Measurements from ENCODE around the gene ISOC1.
A peak's percentile ranks its signal among the peaks of the same experiment; 100 is the strongest.

Gene ISOC1

DNA sequence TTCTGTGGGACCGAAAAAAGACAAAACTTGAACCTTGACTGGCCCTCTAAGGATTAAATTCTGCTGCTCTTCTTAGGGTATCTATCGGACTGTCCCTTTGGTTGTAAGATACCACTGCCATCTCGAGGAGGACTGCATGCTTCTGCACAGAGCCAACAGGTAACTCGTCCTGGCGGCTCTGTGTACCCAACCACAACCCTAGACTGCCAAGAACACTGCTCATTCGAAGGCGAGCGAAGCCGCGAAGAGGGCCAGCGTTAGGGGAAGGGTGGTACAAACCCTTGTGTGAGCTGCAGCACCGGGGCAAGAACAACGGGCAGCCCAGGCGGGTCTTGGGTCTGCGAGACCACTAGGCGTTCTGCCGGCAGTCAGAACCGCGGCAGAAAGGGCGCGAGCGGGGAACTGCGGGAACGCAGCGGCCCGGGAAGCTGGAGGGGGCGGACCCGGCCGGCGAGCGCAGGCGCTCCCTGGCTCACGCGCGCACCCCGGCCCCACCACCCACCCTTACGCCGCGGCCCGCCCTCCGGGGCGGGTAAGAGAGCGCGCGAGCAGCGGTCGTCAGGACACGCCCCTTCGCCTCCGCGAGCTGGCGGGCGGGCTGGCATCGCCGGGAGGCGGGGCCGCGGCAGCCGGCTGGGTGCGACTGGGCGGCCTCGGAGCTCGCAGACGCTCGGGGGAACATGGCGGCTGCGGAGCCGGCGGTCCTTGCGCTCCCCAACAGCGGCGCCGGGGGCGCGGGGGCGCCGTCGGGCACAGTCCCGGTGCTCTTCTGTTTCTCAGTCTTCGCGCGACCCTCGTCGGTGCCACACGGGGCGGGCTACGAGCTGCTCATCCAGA, at the start of gene ISOC1:
Gene ISOC1, plus strand, starts transcription at position 663 of the 837 bp plus-strand sequence. Its CDS starts 18 bp downstream, at position 681.
- H3K4me3 ChIP-seq (ENCODE audit: low read depth, low read length), result peak within 1 kb of the TSS; percentile 83
- TF ChIP-seq, protein P1, sequence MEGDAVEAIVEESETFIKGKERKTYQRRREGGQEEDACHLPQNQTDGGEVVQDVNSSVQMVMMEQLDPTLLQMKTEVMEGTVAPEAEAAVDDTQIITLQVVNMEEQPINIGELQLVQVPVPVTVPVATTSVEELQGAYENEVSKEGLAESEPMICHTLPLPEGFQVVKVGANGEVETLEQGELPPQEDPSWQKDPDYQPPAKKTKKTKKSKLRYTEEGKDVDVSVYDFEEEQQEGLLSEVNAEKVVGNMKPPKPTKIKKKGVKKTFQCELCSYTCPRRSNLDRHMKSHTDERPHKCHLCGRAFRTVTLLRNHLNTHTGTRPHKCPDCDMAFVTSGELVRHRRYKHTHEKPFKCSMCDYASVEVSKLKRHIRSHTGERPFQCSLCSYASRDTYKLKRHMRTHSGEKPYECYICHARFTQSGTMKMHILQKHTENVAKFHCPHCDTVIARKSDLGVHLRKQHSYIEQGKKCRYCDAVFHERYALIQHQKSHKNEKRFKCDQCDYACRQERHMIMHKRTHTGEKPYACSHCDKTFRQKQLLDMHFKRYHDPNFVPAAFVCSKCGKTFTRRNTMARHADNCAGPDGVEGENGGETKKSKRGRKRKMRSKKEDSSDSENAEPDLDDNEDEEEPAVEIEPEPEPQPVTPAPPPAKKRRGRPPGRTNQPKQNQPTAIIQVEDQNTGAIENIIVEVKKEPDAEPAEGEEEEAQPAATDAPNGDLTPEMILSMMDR (IDR thresholded peaks at IDR 0.05; ENCODE audit: insufficient read depth, low read depth, low read length, missing control alignments), result no peak
- peak; percentile 94 for DNase-seq (ENCODE audit: low read depth)

DNA sequence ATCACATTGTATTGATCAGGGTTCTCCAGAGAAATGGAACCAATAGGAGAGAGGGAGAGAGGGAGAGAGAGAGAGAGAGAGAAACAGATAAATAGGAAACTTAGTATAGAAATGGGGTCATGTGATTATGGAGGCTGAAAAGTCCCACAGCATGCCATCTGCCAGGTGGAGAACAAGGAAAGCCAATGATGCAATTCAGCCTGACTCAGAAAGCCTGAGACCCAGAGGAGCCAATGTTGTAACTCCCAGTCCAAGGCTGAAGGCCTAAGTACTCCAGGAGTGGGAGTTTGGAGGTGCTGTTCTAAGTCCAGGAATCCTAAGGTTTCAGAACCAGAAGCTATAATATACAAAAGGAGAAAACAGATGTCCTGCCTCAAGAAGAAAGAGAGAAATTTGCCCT, 48.4 kb upstream of the ISOC1 start:
- TF ChIP-seq, protein P1 (IDR thresholded peaks at IDR 0.05; ENCODE audit: insufficient read depth, low read depth, low read length, missing control alignments), result no peak
- no peak for DNase-seq (ENCODE audit: low read depth)
- no peak overlapping the region for H3K4me3 ChIP-seq (ENCODE audit: low read depth, low read length)

DNA sequence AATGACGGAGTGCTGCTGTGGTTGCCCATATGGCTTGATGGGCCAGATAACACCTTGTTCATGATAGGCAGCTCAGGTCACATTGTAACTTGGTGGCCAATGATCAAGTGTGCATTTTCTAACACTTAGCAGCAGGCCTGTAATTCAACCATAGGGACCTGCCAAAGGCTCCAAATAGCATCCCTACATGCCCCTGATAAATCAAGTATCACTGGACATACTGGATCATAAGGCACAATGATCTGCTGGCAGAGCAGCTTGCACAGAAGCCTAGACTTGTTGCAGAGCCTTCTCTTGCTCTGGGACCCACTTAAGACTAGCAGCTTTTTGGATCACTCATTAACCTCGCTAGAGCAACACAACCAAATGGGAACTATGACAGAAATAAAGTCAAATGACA, 46.0 kb upstream of the ISOC1 start:
- DNase-seq (ENCODE audit: low read depth), result no peak
- TF ChIP-seq, protein P1 (IDR thresholded peaks at IDR 0.05; ENCODE audit: insufficient read depth, low read depth, low read length, missing control alignments), result no peak
- no peak overlapping the region for H3K4me3 ChIP-seq (ENCODE audit: low read depth, low read length)

DNA sequence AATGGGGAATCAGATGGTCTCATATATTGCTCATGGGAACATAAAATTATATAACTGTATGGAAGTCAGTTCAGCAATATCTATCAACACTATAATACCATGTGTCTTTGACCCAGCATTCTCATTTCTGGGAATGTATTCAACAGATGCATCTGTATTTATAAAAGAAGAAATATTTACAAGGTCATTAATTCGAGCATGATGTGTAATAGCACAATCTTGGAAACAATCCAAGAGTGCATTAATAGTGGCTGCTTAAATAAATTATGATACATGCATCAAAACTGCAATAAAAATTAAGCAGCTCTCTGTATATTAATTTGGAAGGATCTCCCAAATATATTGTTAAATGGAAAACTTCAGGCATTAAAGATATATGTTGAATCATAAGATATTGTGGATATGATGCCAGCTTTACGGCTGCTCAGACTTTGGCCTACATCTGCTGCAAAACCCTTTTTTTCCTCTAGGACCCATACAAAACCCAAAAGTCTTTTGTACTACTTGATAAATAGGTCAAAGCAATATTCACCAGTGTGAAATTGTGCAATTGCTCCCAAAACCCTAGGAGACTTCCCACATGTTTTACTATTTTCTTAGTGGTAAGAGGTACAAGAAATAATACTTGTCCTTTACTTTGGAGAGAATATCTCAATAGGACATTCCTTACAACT, 45.3 kb upstream of the ISOC1 start:
- no peak overlapping the region for H3K4me3 ChIP-seq (ENCODE audit: low read depth, low read length)
- no peak for DNase-seq (ENCODE audit: low read depth)
- TF ChIP-seq, protein P1 (IDR thresholded peaks at IDR 0.05; ENCODE audit: insufficient read depth, low read depth, low read length, missing control alignments), result no peak

DNA sequence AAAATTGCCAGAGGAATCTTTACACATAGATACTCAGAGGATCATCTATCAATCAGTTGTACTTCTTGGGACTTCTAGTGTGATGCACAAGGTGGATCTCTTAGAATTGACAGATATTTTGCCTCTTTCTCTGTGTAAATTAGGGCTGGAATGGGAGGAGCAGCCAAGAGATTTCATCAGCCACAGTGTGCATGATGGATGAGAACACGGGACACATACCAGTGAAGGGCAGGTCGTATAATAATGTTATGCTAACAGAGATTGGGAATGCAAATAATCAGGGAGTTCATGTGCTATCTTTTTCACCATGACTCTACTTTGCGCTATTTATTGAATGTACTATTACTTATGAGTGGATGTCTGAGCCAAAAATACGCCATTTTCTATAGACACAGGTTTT, 43.3 kb upstream of the ISOC1 start:
- TF ChIP-seq, protein P1 (IDR thresholded peaks at IDR 0.05; ENCODE audit: insufficient read depth, low read depth, low read length, missing control alignments), result no peak
- no peak for DNase-seq (ENCODE audit: low read depth)
- H3K4me3 ChIP-seq (ENCODE audit: low read depth, low read length), result no peak overlapping the region

DNA sequence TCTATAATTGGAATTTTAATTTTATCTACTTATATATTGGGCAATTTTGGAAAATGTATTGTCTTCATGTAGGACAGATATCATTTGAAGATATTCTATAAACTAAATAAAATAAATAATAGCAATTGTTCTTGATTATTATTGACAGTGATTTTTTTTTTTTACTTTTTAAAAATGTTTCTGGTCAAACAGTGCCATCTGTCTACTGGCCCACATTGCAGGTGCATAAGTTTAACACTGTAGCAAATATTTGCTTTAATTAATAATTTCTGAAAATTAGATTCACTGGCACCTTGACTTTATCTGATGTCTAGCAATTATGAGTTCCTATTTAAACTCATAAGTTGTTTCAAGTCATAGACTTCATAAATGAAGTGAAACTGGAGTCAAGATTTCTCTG, 41.1 kb upstream of the ISOC1 start:
- DNase-seq (ENCODE audit: low read depth), result no peak
- TF ChIP-seq, protein P1 (IDR thresholded peaks at IDR 0.05; ENCODE audit: insufficient read depth, low read depth, low read length, missing control alignments), result no peak
- no peak overlapping the region for H3K4me3 ChIP-seq (ENCODE audit: low read depth, low read length)
